Panc1 (cell line): ENCODE results near the gene DIS3L2. TPM values are rescaled to one million over a fixed set of nuclear protein-coding genes. Genes with fewer than 3 reads are reported as not detected.

Experiments used
- ATAC-seq: fragments of 200-7000 bp; cut with Tn5 transposase; 2 replicates; pipeline ENCODE4 v1.9.1; 2020; ENCODE audit warnings: mild to moderate bottlenecking, moderate library complexity
- BruUV-seq: library from RNA; stranded (reverse); fragments of 400-500 nt; replicated peaks from 2 replicates; lab custom pipeline; 2021; lab: Mats Ljungman, UMichigan
- CTCF ChIA-PET: fragments of 300-600 bp; sonication (Branson Sonifier 250); formaldehyde crosslinking; loops from one replicate; lab custom pipeline; 2022; ENCODE audit warnings: antibody characterized with exemption; lab: Charles Lee
- POLR2A ChIA-PET: fragments of 300-600 bp; sonication (Branson Sonifier 250); formaldehyde crosslinking; loops from one replicate; lab custom pipeline; 2022; ENCODE audit warnings: antibody characterized with exemption; lab: Charles Lee
- DNase-seq: peaks from one replicate; pipeline ENCODE4 v3.0.0-alpha.2; 2010; ENCODE audit warnings: low read depth, low spot score
- H3K27ac ChIP-seq: 2 replicates; pipeline ENCODE4 v1.5.1; 2011; ENCODE audit warnings: mild to moderate bottlenecking, low read length, inconsistent platforms
- H3K27me3 ChIP-seq: fragments of 200-500 bp; sonication (Bioruptor generic); 2 replicates; pipeline ENCODE4 v1.6.0; 2014; ENCODE audit warnings: low read length, inconsistent platforms; ENCODE audit not compliant: control insufficient read depth, insufficient read depth
- H3K36me3 ChIP-seq: fragments of 200-500 bp; sonication (Bioruptor generic); 2 replicates; pipeline ENCODE4 v1.5.1; 2014; ENCODE audit warnings: inconsistent platforms, mild to moderate bottlenecking, low read length, moderate library complexity; ENCODE audit not compliant: control insufficient read depth, insufficient read depth
- H3K4me1 ChIP-seq: 2 replicates; pipeline ENCODE4 v1.5.1; 2011; ENCODE audit warnings: inconsistent platforms, mild to moderate bottlenecking, low read length, moderate library complexity; ENCODE audit not compliant: control insufficient read depth, insufficient read depth
- H3K4me3 ChIP-seq, 2 experiments: 2 replicates each; pipeline ENCODE4 v1.5.1; 2011 to 2012; ENCODE audit warnings: low read depth in 2 of 2, low read length in 2 of 2, mild to moderate bottlenecking in 2 of 2, inconsistent platforms in 1 of 2, moderate library complexity in 1 of 2
- H3K9me3 ChIP-seq: fragments of 200-500 bp; sonication (Bioruptor generic); 2 replicates; pipeline ENCODE4 v1.5.1; 2014; ENCODE audit warnings: low read depth, mild to moderate bottlenecking, inconsistent platforms, low read length, moderate library complexity; ENCODE audit not compliant: control insufficient read depth, insufficient read depth
- CTCF ChIP-seq: fragments of 450-650 bp; IDR thresholded peaks from 2 replicates; pipeline ENCODE4 v1.5.1; 2017; ENCODE audit warnings: mild to moderate bottlenecking
- POLR2AphosphoS5 ChIP-seq: IDR thresholded peaks from 2 replicates; pipeline ENCODE4 v1.6.1; 2012; ENCODE audit warnings: mild to moderate bottlenecking, low read depth, low read length, moderate library complexity
- REST ChIP-seq, 2 experiments: IDR thresholded peaks; 2 replicates each; pipeline ENCODE4 v1.6.1; 2011 to 2012; ENCODE audit warnings: low read depth in 2 of 2, control low read depth in 1 of 2, low read length in 1 of 2, mild to moderate bottlenecking in 1 of 2, moderate library complexity in 1 of 2; ENCODE audit not compliant: insufficient read depth in 1 of 2
- SIN3A ChIP-seq: IDR thresholded peaks from 2 replicates; pipeline ENCODE4 v1.6.1; 2012; ENCODE audit warnings: low read depth, mild to moderate bottlenecking, low read length, moderate library complexity, borderline replicate concordance; ENCODE audit not compliant: insufficient read depth
- TCF7L2 ChIP-seq: IDR thresholded peaks from 2 replicates; pipeline ENCODE4 v1.6.1; 2011; ENCODE audit warnings: mild to moderate bottlenecking, low read depth, low read length, inconsistent platforms
- in situ Hi-C: cut with HindIII; loops from 2 replicates; pipeline ENCODE4 v1.10.0; 2016; ENCODE audit warnings: low sequenced_read_pairs, low pct_unique_long_range_greater_than_20kb
- intact Hi-C: fragments of 100-400 bp; cut with micrococcal nuclease; formaldehyde crosslinking; loops from one replicate; pipeline ENCODE4 v1.10.0; 2022; ENCODE audit not compliant: unreplicated experiment
- total RNA-seq: library from RNA; stranded (reverse); gene quantifications from one replicate; pipeline ENCODE4 v1.2.1, GENCODE V29; 2021; ENCODE audit not compliant: unreplicated experiment

DIS3L2 gene
- total RNA-seq, 1 experiment from 2014 or later: 28.1 TPM

GRCh38 chr2:232353096-232353495 lies 391.6 kb downstream of the DIS3L2 start:
- H3K27me3 ChIP-seq: peaks cover 2% of the 10 kb centered on the region; the same call in 1 of the 2 replicates
- ChIA-PET CTCF (interaction anchor here (0.6 kb wide), 1 partner anchor 87 kb away, joined by 3 read pairs; no protein-coding TSS in a partner anchor), POLR2A (interaction anchor here (0.6 kb wide), 1 partner anchor 193 kb away, joined by 3 read pairs; no protein-coding TSS in a partner anchor)

GRCh38 chr2:232353660-232354059 lies 392.1 kb downstream of the DIS3L2 start:
- in situ Hi-C loops: no loop called here
- POLR2A ChIA-PET: no interaction called here

More at GRCh38 chr2:232353096-232353495, 391.6 kb downstream of the DIS3L2 start:
- Histone ChIP-seq H3K9me3 (no peaks in the 10 kb centered on the region), H3K36me3 (no peaks in the 10 kb centered on the region), H3K4me1 (no peaks in the 10 kb centered on the region), H3K27ac (no peak overlapping the region), H3K4me3 (no peak overlapping the region)
- in situ Hi-C loops (no loop called here), intact Hi-C loops (no loop called here)
- BruUV-seq: no TSS peak
- ATAC-seq (no peak), DNase-seq (no peak)
- TF ChIP-seq CTCF (no peak), REST (IDR thresholded peaks at IDR 0.05; ENCODE audit: insufficient read depth in 1 of 2, low read depth in 2 of 2, low read length in 1 of 2) (no peak), TCF7L2 (no peak), POLR2AphosphoS5 (no peak), SIN3A (no peak)

More at GRCh38 chr2:232353660-232354059, 392.1 kb downstream of the DIS3L2 start:
- intact Hi-C loops: no loop called here
- no peak for DNase-seq
- BruUV-seq: no TSS peak
- Histone ChIP-seq H3K9me3 (no peaks in the 10 kb centered on the region), H3K4me3 (no peak overlapping the region), H3K27me3 (peaks cover 2% of the 10 kb centered on the region; the same call in 1 of the 2 replicates), H3K36me3 (no peaks in the 10 kb centered on the region), H3K4me1 (no peaks in the 10 kb centered on the region), H3K27ac (no peak overlapping the region)
- CTCF ChIA-PET: no interaction called here
- no peak for TF ChIP-seq POLR2AphosphoS5
- TF ChIP-seq SIN3A: no peak
- no peak for TF ChIP-seq CTCF
- no peak for TF ChIP-seq TCF7L2
- TF ChIP-seq REST (IDR thresholded peaks at IDR 0.05; ENCODE audit: insufficient read depth in 1 of 2, low read depth in 2 of 2, low read length in 1 of 2): no peak
- ATAC-seq: no peak
